ENCODE results near the gene BHLHA15.
A peak's percentile ranks its signal among the peaks of the same experiment; 100 is the strongest.

The BHLHA15 gene

GRCh38 chr7:98250789-98251188, 39.5 kb downstream of the BHLHA15 start:
- DNase-seq = no peak

DNA sequence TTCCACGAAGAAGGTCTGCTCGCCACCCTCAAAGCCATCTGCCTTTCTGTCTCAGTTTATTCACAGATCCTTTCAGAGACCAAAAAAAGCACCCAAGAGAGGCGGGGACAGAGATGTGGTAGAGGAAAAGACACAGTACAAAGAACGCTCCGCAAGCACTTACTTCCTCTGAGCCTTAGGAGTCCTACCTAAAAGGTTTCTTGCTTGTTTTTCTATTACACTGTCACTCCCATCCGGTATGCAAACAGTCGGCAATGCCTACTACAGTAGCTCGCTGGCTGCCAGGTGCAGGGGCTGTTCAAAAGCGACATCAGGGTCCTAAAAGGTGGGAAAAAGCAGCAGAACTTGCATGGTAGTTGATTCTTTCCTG, 40.0 kb downstream of the BHLHA15 start:
- DNase-seq = no peak

DNA sequence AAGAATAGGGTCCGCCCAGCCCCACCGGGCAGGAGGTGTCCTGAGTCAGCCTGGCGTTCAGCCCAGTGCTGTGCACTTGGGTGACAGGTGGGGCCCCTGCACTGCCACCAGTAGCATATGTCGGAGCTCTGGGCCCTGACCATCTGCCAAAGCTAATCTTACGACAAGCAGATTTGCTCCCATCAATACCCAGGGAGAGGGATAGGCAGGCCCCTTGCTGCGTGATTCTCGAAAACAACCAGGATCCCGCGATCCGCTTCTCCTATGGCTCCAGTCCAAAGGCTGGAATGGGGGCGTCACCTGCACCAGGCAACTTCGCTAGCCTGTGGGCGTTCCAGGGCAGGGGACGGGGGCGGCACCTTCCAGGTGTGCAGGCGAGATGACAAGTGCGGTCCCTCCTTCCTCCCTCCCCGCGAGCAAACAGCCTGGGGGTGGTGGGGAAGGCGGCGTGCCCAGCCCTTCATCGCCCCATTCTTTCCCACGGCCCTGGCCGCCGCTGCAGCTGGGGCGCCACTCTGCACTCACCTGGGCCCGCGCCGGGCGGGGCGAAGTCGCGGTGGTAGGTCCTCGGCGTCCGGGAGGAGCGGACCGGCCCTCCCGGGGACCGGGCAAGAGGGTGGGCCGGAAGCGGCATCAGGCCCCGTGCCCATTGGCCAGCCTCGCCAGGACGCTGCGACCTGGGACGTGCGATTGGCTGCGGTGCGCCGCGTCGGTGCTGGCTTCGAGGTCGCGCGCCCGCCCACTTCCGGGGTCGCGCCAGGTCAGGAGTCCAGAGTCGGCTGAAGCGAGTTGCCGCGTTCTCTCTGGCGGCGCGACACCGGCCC, 40.6 kb downstream of the BHLHA15 start, which contains the start of gene TECPR1:
TSS of gene TECPR1 (minus strand) at position 632 of the 824 bp plus-strand sequence. CDS start 6,086 bp downstream, outside the sequence.
- DNase-seq = peak; percentile 25

- DNase-seq = no peak
These were observed 41.3 kb downstream of the BHLHA15 start for GRCh38 chr7:98252425-98253054.

GRCh38 chr7:98254516-98254915, 43.3 kb downstream of the BHLHA15 start:
- DNase-seq = no peak

GRCh38 chr7:98254951-98255610, 43.8 kb downstream of the BHLHA15 start:
- DNase-seq = no peak

- no peak for DNase-seq
These were observed 45.2 kb downstream of the BHLHA15 start for GRCh38 chr7:98256431-98256830.

GRCh38 chr7:98257701-98258100, 46.5 kb downstream of the BHLHA15 start:
- no peak for DNase-seq
